Measurements from ENCODE around the gene PGRMC2. TPM values are rescaled to one million over a fixed set of nuclear protein-coding genes. Genes with fewer than 3 reads are reported as not detected.
A peak's percentile ranks its signal among the peaks of the same experiment; 100 is the strongest.
"Not testable (repeated sequence)": the region's sequence is repeated elsewhere in the genome, so short reads cannot be mapped to it uniquely, and the experiment has no call there.

PGRMC2 gene
- total RNA-seq, 1 experiment from 2014 or later, result 77.6 TPM

GRCh38 chr4:128258166-128258565 is 29.4 kb downstream of the PGRMC2 start:
- not testable (repeated sequence) for H3K27ac ChIP-seq (ENCODE audit: insufficient read length, low read depth, low read length); H3K9ac ChIP-seq (ENCODE audit: extremely low read depth, insufficient read length, low read length); H2BK5ac ChIP-seq (ENCODE audit: insufficient read length, low read length); H3K23ac ChIP-seq (ENCODE audit: insufficient read length, low read depth, low read length); DNase-seq; H3K27me3 ChIP-seq (ENCODE audit: insufficient read depth, low read length); H2BK12ac ChIP-seq (ENCODE audit: insufficient read length, low read depth, low read length); H2AFZ ChIP-seq (ENCODE audit: low read length); H4K20me1 ChIP-seq (ENCODE audit: control insufficient read depth, insufficient read depth, insufficient read length); H2BK15ac ChIP-seq (ENCODE audit: low read depth, low read length); H3K4me3 Mint-ChIP-seq; H3K4me2 ChIP-seq (ENCODE audit: insufficient read depth, insufficient read length, low read length); H3K18ac ChIP-seq (ENCODE audit: insufficient read length, low read depth, low read length); H3K9me3 ChIP-seq (ENCODE audit: control insufficient read depth, low read depth, low read length); H3K4ac ChIP-seq (ENCODE audit: low read depth, low read length); H4K8ac ChIP-seq (replicated peaks; ENCODE audit: insufficient read length, low read depth, low read length); H3K14ac ChIP-seq (ENCODE audit: insufficient read depth, low read length); H3K4me1 ChIP-seq (ENCODE audit: insufficient read depth, low read length); H2AK5ac ChIP-seq (ENCODE audit: insufficient read length, low read length); H3K79me1 ChIP-seq (ENCODE audit: insufficient read depth, low read depth, low read length, poor library complexity, severe bottlenecking); H2BK120ac ChIP-seq (ENCODE audit: low read depth, low read length, poor library complexity, severe bottlenecking); H4K91ac ChIP-seq (ENCODE audit: insufficient read length, low read depth, low read length); H3T11ph ChIP-seq (ENCODE audit: low read length); H4K5ac ChIP-seq (ENCODE audit: insufficient read length, low read depth, low read length); H3K23me2 ChIP-seq (ENCODE audit: insufficient read length, low read depth, low read length, poor library complexity, severe bottlenecking); H2BK20ac ChIP-seq (ENCODE audit: low read depth, low read length, poor library complexity, severe bottlenecking); H3K56ac ChIP-seq (ENCODE audit: insufficient read length, low read depth, low read length); H3K79me2 ChIP-seq (ENCODE audit: insufficient read depth, low read length); H3K27me3 Mint-ChIP-seq (ENCODE audit: low read depth)
- Mint-ChIP-seq H3K36me3 (ENCODE audit: insufficient read depth in 1 of 3, low read depth in 3 of 3) (peaks cover 7 to 27% (median 8%) of the 10 kb centered on the region in 3 experiments; a peak in 6 of 7 replicates), H3K27ac (peak overlapping the region in 2 of 3 experiments; percentile 47 to 97; a peak in 3 of 7 replicates), H3K4me1 (peaks cover 7 to 11% of the 10 kb centered on the region in 2 experiments), H3K9me3 (peaks cover 17 to 43% of the 10 kb centered on the region in 2 experiments)
- WGBS (ENCODE audit: extremely low coverage, insufficient read length, low lambda C conversion rate), result no CpG with 5 or more reads among the region's 4 CpGs
